Measurements from ENCODE around the gene RGL2. TPM values are rescaled to one million over a fixed set of nuclear protein-coding genes. Genes with fewer than 3 reads are reported as not detected.

RGL2 gene
- total and polyA plus RNA-seq, 2 experiments from 2014 or later = 63.3 to 82.1 TPM

DNA sequence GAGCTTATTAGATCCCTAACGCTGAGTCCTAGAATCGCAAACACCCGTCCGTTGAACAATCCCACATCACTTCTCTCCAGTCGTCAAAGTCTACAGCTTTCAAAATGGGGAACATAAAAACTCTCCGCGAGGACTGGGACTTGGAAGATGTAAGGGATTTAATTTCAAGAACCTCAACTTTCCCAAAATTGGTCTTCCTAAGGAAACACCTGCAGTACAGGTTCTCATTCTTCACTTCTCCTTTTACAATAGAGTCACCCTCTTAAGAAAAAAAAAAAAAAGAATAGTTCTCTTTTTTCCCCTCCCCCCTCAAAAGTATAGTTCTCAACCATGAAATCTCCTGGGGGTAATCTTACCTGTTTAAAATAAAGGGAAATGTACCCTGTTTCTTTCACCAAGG lies 25.4 kb upstream of the RGL2 start:
- H2AFZ ChIP-seq = peak overlapping the region; percentile 45
- no peaks in the 10 kb centered on the region for H4K20me1 ChIP-seq (ENCODE audit: insufficient read depth, poor library complexity, severe bottlenecking)
- no peaks in the 10 kb centered on the region for H3K9me3 ChIP-seq (ENCODE audit: low read depth)
- H3K4me2 ChIP-seq = peak overlapping the region; percentile 74
- peaks cover 29% of the 10 kb centered on the region for H3K79me2 ChIP-seq
- peak overlapping the region; percentile 18 for H3K4me3 ChIP-seq
- no peaks in the 10 kb centered on the region for H3K9me2 ChIP-seq (replicated peaks; ENCODE audit: insufficient read depth)
- H3K36me3 ChIP-seq (replicated peaks; ENCODE audit: insufficient read depth, low read depth) = no peaks in the 10 kb centered on the region
- DNase-seq (ENCODE audit: low spot score) = no peak
- peaks cover 11% of the 10 kb centered on the region for H3K4me1 ChIP-seq (ENCODE audit: insufficient read depth)
- H3K27ac ChIP-seq = peak overlapping the region; percentile 13
- TF ChIP-seq CTCF (IDR thresholded peaks at IDR 0.05; ENCODE audit: poor library complexity) (no peak), EZH2phosphoT487 (IDR thresholded peaks at IDR 0.05; ENCODE audit: low read depth, severe bottlenecking, unreplicated experiment) (no peak), EZH2 (IDR thresholded peaks at IDR 0.05; ENCODE audit: borderline replicate concordance) (no peak)
- no peaks in the 10 kb centered on the region for H3K27me3 ChIP-seq
- WGBS (ENCODE audit: low lambda C conversion rate, missing lambda C conversion rate) = 59% methylated on average over 7 of the region's 7 CpGs

- H3K9me3 ChIP-seq (ENCODE audit: low read depth) = no peaks in the 10 kb centered on the region
- 5% methylated on average over 12 of the region's 12 CpGs for WGBS (ENCODE audit: low lambda C conversion rate, missing lambda C conversion rate)
- H3K4me3 ChIP-seq = peak overlapping the region; percentile 18
- peaks cover 29% of the 10 kb centered on the region for H3K79me2 ChIP-seq
- H3K4me2 ChIP-seq = peak overlapping the region; percentile 74
- no peak for DNase-seq (ENCODE audit: low spot score)
- no peaks in the 10 kb centered on the region for H3K36me3 ChIP-seq (replicated peaks; ENCODE audit: insufficient read depth, low read depth)
- TF ChIP-seq CTCF (IDR thresholded peaks at IDR 0.05; ENCODE audit: poor library complexity) (no peak), EZH2 (IDR thresholded peaks at IDR 0.05; ENCODE audit: borderline replicate concordance) (no peak), EZH2phosphoT487 (IDR thresholded peaks at IDR 0.05; ENCODE audit: low read depth, severe bottlenecking, unreplicated experiment) (no peak)
- peak overlapping the region; percentile 45 for H2AFZ ChIP-seq
- peak overlapping the region; percentile 13 for H3K27ac ChIP-seq
- H3K27me3 ChIP-seq = no peaks in the 10 kb centered on the region
- no peaks in the 10 kb centered on the region for H3K9me2 ChIP-seq (replicated peaks; ENCODE audit: insufficient read depth)
- peaks cover 14% of the 10 kb centered on the region for H3K4me1 ChIP-seq (ENCODE audit: insufficient read depth)
- no peaks in the 10 kb centered on the region for H4K20me1 ChIP-seq (ENCODE audit: insufficient read depth, poor library complexity, severe bottlenecking)
Measured at GRCh38 chr6:33323623-33323948, 24.8 kb upstream of the RGL2 start.

DNA sequence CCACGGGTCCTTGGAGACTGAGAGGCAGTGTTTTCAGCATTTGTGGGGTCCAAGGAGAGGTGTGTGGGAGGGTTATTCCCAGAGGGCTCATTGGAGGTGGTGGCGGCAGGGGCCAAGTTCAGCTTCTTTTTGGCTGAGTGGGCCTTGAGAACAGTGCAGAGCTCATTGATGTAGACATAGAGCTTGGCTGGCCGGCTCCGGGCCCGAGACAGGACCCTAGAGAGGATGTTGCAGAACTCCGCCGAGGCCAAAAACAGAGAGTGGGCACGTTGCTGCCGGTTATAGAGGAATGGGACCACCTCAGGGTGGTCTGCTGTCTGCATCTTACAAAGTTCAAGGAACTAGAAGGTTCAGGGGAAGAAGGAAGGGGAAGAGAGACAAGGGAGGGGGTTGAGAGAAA lies 22.5 kb upstream of the RGL2 start:
- H2AFZ ChIP-seq = no peak overlapping the region
- no peak overlapping the region for H3K27ac ChIP-seq
- WGBS (ENCODE audit: low lambda C conversion rate, missing lambda C conversion rate) = 96% methylated on average over 9 of the region's 9 CpGs

More for the DNA sequence above, 22.5 kb upstream of the RGL2 start:
- no peaks in the 10 kb centered on the region for H3K27me3 ChIP-seq
- no peaks in the 10 kb centered on the region for H3K9me2 ChIP-seq (replicated peaks; ENCODE audit: insufficient read depth)
- H3K79me2 ChIP-seq = peaks cover 34% of the 10 kb centered on the region
- no peaks in the 10 kb centered on the region for H3K36me3 ChIP-seq (replicated peaks; ENCODE audit: insufficient read depth, low read depth)
- H3K4me2 ChIP-seq = peak overlapping the region; percentile 74
- H4K20me1 ChIP-seq (ENCODE audit: insufficient read depth, poor library complexity, severe bottlenecking) = no peaks in the 10 kb centered on the region
- TF ChIP-seq CTCF (IDR thresholded peaks at IDR 0.05; ENCODE audit: poor library complexity) (no peak), EZH2 (IDR thresholded peaks at IDR 0.05; ENCODE audit: borderline replicate concordance) (no peak), EZH2phosphoT487 (IDR thresholded peaks at IDR 0.05; ENCODE audit: low read depth, severe bottlenecking, unreplicated experiment) (no peak)
- no peaks in the 10 kb centered on the region for H3K9me3 ChIP-seq (ENCODE audit: low read depth)
- H3K4me3 ChIP-seq = no peak overlapping the region
- DNase-seq (ENCODE audit: low spot score) = no peak
- H3K4me1 ChIP-seq (ENCODE audit: insufficient read depth) = peaks cover 21% of the 10 kb centered on the region
